Measurements from ENCODE around the gene FAM240A. TPM values are rescaled to one million over a fixed set of nuclear protein-coding genes. Genes with fewer than 3 reads are reported as not detected.

FAM240A gene
- total RNA-seq, 3 donors from 2014 or later (not counting 1 experiment from before 2014, with no cell fraction given) = not detected

DNA sequence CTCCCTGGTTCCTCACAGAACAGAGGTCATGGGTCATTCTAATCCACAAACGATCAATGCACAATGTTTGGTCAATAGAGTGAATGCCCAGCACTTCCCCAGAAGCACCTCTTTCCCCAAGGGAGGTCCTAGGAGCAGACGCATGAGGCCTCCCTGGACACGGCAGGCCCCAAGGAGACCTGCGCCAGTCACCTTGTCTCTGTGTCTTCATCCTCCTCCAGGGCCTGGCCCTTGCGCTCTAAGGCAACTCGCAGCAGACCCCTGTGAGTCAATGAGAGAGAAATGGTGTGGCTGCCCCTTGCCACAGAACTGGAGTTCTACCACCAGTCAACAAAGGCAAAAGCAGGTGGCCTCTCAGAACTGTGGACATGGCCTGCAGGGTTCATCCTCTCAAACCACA lies 63.1 kb downstream of the FAM240A start:
- no peaks in the 10 kb centered on the region for H3K9me3 Mint-ChIP-seq
- no peaks in the 10 kb centered on the region for H3K4me1 Mint-ChIP-seq
- ATAC-seq = no peak
- H3K27me3 Mint-ChIP-seq (ENCODE audit: low read depth in 2 of 2) = peaks cover 0 to 4% of the 10 kb centered on the region in 2 donors
- Histone ChIP-seq H3K4me1 (ENCODE audit: control insufficient read depth, insufficient read depth, low read length) (no peaks in the 10 kb centered on the region), H3K9me3 (ENCODE audit: control insufficient read depth, insufficient read depth, low read length) (no peaks in the 10 kb centered on the region), H3K4me3 (ENCODE audit: low read length) (no peak overlapping the region), H3K36me3 (ENCODE audit: control insufficient read depth, insufficient read depth, low read length) (no peaks in the 10 kb centered on the region), H3K27ac (ENCODE audit: low read length) (no peak overlapping the region), H3K27me3 (ENCODE audit: control insufficient read depth, insufficient read depth, low read length) (no peaks in the 10 kb centered on the region)
- no peak overlapping the region for H3K27ac Mint-ChIP-seq
- DNase-seq = no peak
- intact Hi-C loops (cut with micrococcal nuclease) = no loop called here
- H3K4me3 Mint-ChIP-seq = no peak overlapping the region
- TF ChIP-seq, protein P1, sequence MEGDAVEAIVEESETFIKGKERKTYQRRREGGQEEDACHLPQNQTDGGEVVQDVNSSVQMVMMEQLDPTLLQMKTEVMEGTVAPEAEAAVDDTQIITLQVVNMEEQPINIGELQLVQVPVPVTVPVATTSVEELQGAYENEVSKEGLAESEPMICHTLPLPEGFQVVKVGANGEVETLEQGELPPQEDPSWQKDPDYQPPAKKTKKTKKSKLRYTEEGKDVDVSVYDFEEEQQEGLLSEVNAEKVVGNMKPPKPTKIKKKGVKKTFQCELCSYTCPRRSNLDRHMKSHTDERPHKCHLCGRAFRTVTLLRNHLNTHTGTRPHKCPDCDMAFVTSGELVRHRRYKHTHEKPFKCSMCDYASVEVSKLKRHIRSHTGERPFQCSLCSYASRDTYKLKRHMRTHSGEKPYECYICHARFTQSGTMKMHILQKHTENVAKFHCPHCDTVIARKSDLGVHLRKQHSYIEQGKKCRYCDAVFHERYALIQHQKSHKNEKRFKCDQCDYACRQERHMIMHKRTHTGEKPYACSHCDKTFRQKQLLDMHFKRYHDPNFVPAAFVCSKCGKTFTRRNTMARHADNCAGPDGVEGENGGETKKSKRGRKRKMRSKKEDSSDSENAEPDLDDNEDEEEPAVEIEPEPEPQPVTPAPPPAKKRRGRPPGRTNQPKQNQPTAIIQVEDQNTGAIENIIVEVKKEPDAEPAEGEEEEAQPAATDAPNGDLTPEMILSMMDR (IDR thresholded peaks at IDR 0.05) = no peak
- WGBS (ENCODE audit: insufficient coverage) = 92% methylated on average over 6 of the region's 6 CpGs
- no peaks in the 10 kb centered on the region for H3K36me3 Mint-ChIP-seq

Other genes with a start within 250 kb of the FAM240A start
- gene CCR5, start 241.6 kb upstream of the FAM240A start, total RNA-seq = 1 to 10 TPM in 2 of 3 donors, under 1 TPM in 1; 0.59 to 7.6 (median 1.0) TPM
- 1 to 10 TPM; 3.0 to 4.6 (median 3.8) TPM for gene CCRL2, start 205.3 kb upstream of the FAM240A start, total RNA-seq
- gene LTF, start 147.6 kb upstream of the FAM240A start, total RNA-seq = 1 to 10 TPM in 2 of 3 donors, not detected in 1; 1.0 to 1.1 TPM
- not detected for gene RTP3, start 114.5 kb upstream of the FAM240A start, total RNA-seq
- under 1 TPM in 1 of 3 donors, not detected in 2; 0.18 TPM for gene LRRC2, start 46.2 kb upstream of the FAM240A start, total RNA-seq
- 1 to 10 TPM in 1 of 3 donors, under 1 TPM in 2; 0.07 to 1.3 (median 0.70) TPM for gene ALS2CL, start 81.2 kb downstream of the FAM240A start, total RNA-seq
- not detected for gene TMIE, start 88.9 kb downstream of the FAM240A start, total RNA-seq
- under 1 TPM in 1 of 3 donors, not detected in 2; 0.16 TPM for gene PRSS50, start 105.3 kb downstream of the FAM240A start, total RNA-seq

Data from natural killer cell (primary cell).